Activated CD8-positive, alpha-beta T cell treated with anti-CD3 and anti-CD28 coated beads for 36 hours (primary cell): Measurements from ENCODE around the gene SETD2. TPM values are rescaled to one million over a fixed set of nuclear protein-coding genes. Genes with fewer than 3 reads are reported as not detected.

ENCODE experiments used
- ATAC-seq: fragments of 200-7000 bp; cut with Tn5 transposase; one replicate; pipeline ENCODE4 v1.10.0; 2021; ENCODE audit warnings: mild to moderate bottlenecking, moderate library complexity
- CTCF ChIA-PET: fragments of 350-600 bp; sonication (Branson Sonifier 250); formaldehyde crosslinking; loops from one replicate; lab custom pipeline; 2021; ENCODE audit warnings: antibody characterized with exemption; lab: Charles Lee
- POLR2A ChIA-PET: fragments of 350-600 bp; sonication (Branson Sonifier 250); formaldehyde crosslinking; loops from one replicate; lab custom pipeline; 2021; ENCODE audit warnings: antibody characterized with exemption; lab: Charles Lee
- DNase-seq: peaks from one replicate; pipeline ENCODE4 v3.0.0-alpha.2; 2020
- H3K27ac Mint-ChIP-seq: one replicate; pipeline ENCODE4 v1.8.0; 2021; ENCODE audit warnings: mild to moderate bottlenecking, mixed read lengths
- H3K27me3 Mint-ChIP-seq: one replicate; pipeline ENCODE4 v1.8.0; 2021; ENCODE audit warnings: mixed read lengths
- H3K36me3 Mint-ChIP-seq: one replicate; pipeline ENCODE4 v1.8.0; 2021; ENCODE audit warnings: low read depth, mixed read lengths
- H3K4me1 Mint-ChIP-seq: one replicate; pipeline ENCODE4 v1.8.0; 2021; ENCODE audit warnings: low read depth, mixed read lengths
- H3K4me3 Mint-ChIP-seq: one replicate; pipeline ENCODE4 v1.8.0; 2021; ENCODE audit warnings: mild to moderate bottlenecking, moderate library complexity, mixed read lengths
- H3K9me3 Mint-ChIP-seq: one replicate; pipeline ENCODE4 v1.8.0; 2021; ENCODE audit warnings: mixed read lengths
- intact Hi-C: fragments of 100-400 bp; cut with micrococcal nuclease; formaldehyde crosslinking; loops from one replicate; pipeline ENCODE4 v1.10.0; 2022
- total RNA-seq, 2 experiments: library from RNA; stranded (reverse); gene quantifications; one replicate each; pipeline ENCODE4 v1.2.3, GENCODE V29; 2021
- TF ChIP-seq, protein P1 (sequence below): fragments of 200-600 bp; IDR thresholded peaks from one replicate; pipeline ENCODE4 v1.8.0; 2022; ENCODE audit warnings: antibody characterized with exemption, mild to moderate bottlenecking

Gene SETD2
- total RNA-seq, 2 experiments from 2014 or later: 34.7 to 36.1 TPM

GRCh38 chr3:47089630-47090029, 74.3 kb downstream of the SETD2 start:
- DNase-seq (no peak), ATAC-seq (no peak)
- intact Hi-C loops: no loop called here
- peaks cover 25% of the 10 kb centered on the region for H3K36me3 Mint-ChIP-seq
- POLR2A ChIA-PET: no interaction called here
- CTCF ChIA-PET: no interaction called here
- H3K27ac Mint-ChIP-seq: peak overlapping the region; percentile 60
- H3K4me1 Mint-ChIP-seq: peaks cover 9% of the 10 kb centered on the region
- H3K9me3 Mint-ChIP-seq: no peaks in the 10 kb centered on the region
- H3K27me3 Mint-ChIP-seq: no peaks in the 10 kb centered on the region
- no peak overlapping the region for H3K4me3 Mint-ChIP-seq
- TF ChIP-seq, protein P1, sequence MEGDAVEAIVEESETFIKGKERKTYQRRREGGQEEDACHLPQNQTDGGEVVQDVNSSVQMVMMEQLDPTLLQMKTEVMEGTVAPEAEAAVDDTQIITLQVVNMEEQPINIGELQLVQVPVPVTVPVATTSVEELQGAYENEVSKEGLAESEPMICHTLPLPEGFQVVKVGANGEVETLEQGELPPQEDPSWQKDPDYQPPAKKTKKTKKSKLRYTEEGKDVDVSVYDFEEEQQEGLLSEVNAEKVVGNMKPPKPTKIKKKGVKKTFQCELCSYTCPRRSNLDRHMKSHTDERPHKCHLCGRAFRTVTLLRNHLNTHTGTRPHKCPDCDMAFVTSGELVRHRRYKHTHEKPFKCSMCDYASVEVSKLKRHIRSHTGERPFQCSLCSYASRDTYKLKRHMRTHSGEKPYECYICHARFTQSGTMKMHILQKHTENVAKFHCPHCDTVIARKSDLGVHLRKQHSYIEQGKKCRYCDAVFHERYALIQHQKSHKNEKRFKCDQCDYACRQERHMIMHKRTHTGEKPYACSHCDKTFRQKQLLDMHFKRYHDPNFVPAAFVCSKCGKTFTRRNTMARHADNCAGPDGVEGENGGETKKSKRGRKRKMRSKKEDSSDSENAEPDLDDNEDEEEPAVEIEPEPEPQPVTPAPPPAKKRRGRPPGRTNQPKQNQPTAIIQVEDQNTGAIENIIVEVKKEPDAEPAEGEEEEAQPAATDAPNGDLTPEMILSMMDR: no peak

- ATAC-seq: no peak
- ChIA-PET CTCF (interaction anchor here (1.2 kb wide), 1 partner anchor 238 kb away, joined by 3 read pairs; no protein-coding TSS in a partner anchor), POLR2A (no interaction called here)
- H3K9me3 Mint-ChIP-seq: no peaks in the 10 kb centered on the region
- H3K4me3 Mint-ChIP-seq: no peak overlapping the region
- TF ChIP-seq, protein P1: no peak
- peaks cover 45% of the 10 kb centered on the region for H3K36me3 Mint-ChIP-seq
- DNase-seq: no peak
- no peak overlapping the region for H3K27ac Mint-ChIP-seq
- peaks cover 16% of the 10 kb centered on the region for H3K4me1 Mint-ChIP-seq
- intact Hi-C loops: no loop called here
- H3K27me3 Mint-ChIP-seq: no peaks in the 10 kb centered on the region
Measured at GRCh38 chr3:47086071-47086470, 77.8 kb downstream of the SETD2 start.

- ATAC-seq: no peak
- Mint-ChIP-seq H3K4me3 (no peak overlapping the region), H3K4me1 (peaks cover 15% of the 10 kb centered on the region), H3K27ac (peak overlapping the region; percentile 39), H3K27me3 (no peaks in the 10 kb centered on the region), H3K9me3 (no peaks in the 10 kb centered on the region), H3K36me3 (peaks cover 45% of the 10 kb centered on the region)
- TF ChIP-seq, protein P1: no peak
- intact Hi-C loops: no loop called here
- DNase-seq: no peak
- ChIA-PET POLR2A (interaction anchor here (1.3 kb wide), 1 partner anchor 19 kb away, joined by 3 read pairs; no protein-coding TSS in a partner anchor), CTCF (interaction anchor here (2.3 kb wide), 1 partner anchor 81 kb away, joined by 6 read pairs; the partner anchor contains the start of gene SETD2)
Measured at GRCh38 chr3:47083786-47084185, 80.1 kb downstream of the SETD2 start.

GRCh38 chr3:47082519-47082918, 81.4 kb downstream of the SETD2 start:
- no peak for DNase-seq
- ChIA-PET CTCF (interaction anchor here (1.0 to 2.3 kb wide), 4 partner anchors 14 to 242 kb away, joined by 3 to 6 read pairs (median 4); partner anchors contain the start of gene SETD2), POLR2A (interaction anchor here (0.6 kb wide), 1 partner anchor 261 kb away, joined by 4 read pairs; no protein-coding TSS in a partner anchor)
- Mint-ChIP-seq H3K4me3 (no peak overlapping the region), H3K27me3 (no peaks in the 10 kb centered on the region), H3K36me3 (peaks cover 45% of the 10 kb centered on the region), H3K27ac (peak overlapping the region; percentile 9), H3K4me1 (peaks cover 15% of the 10 kb centered on the region), H3K9me3 (no peaks in the 10 kb centered on the region)
- intact Hi-C loops: no loop called here
- TF ChIP-seq, protein P1: no peak
- no peak for ATAC-seq

- POLR2A ChIA-PET: no interaction called here
- Mint-ChIP-seq H3K9me3 (no peaks in the 10 kb centered on the region), H3K27ac (peak overlapping the region; percentile 43)
Measured at GRCh38 chr3:47079432-47079831, 84.5 kb downstream of the SETD2 start.

More at GRCh38 chr3:47079432-47079831, 84.5 kb downstream of the SETD2 start:
- Mint-ChIP-seq H3K4me3 (no peak overlapping the region), H3K4me1 (peaks cover 18% of the 10 kb centered on the region), H3K36me3 (peaks cover 35% of the 10 kb centered on the region), H3K27me3 (no peaks in the 10 kb centered on the region)
- ATAC-seq: no peak
- intact Hi-C loops: no loop called here
- DNase-seq: no peak
- CTCF ChIA-PET: interaction anchor here (1.3 to 1.4 kb wide), 2 partner anchors 9 to 17 kb away, joined by 3 read pairs; no protein-coding TSS in a partner anchor
- TF ChIP-seq, protein P1: no peak
